ENCODE measurements around the gene KAT7. TPM values are rescaled to one million over a fixed set of nuclear protein-coding genes. Genes with fewer than 3 reads are reported as not detected.

The KAT7 gene
- total RNA-seq, 2 experiments from 2014 or later: 178 to 187 TPM

DNA sequence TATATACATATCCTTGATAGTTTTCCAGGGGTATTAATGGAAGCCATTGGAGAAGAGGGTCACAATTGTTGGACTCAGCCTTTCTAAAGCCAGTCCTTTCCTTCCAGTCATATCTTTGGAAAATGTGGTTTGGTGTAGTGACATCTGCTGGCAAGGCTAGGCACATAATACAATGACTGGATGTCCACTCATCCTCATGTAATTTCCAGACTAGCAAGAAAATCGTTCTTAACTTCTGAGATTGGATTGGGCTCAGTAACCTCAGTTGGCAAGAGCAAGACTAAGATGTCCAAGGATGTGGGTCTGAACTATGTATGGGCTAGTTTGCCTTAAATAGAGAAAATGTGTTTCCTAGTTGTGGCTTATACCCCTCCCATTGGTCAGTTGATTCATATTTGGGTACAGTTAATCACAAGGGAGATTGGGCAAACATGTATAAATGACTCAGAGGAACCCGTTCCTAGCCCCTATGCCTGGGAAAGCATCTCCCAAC is 8.7 kb upstream of the KAT7 start:
- H3K27ac Mint-ChIP-seq: no peak overlapping the region
- peaks cover 3% of the 10 kb centered on the region for H3K4me1 ChIP-seq (ENCODE audit: insufficient read depth, low read length)
- no peaks in the 10 kb centered on the region for H3K9me3 ChIP-seq (ENCODE audit: control insufficient read depth in 1 of 2, insufficient read depth in 1 of 2, low read length in 2 of 2)
- no peak overlapping the region for H3K4me3 Mint-ChIP-seq
- H3K36me3 ChIP-seq (ENCODE audit: insufficient read depth, low read length): no peaks in the 10 kb centered on the region
- H3K4me1 Mint-ChIP-seq (ENCODE audit: low read depth): no peaks in the 10 kb centered on the region
- H3K27me3 Mint-ChIP-seq: no peaks in the 10 kb centered on the region
- no peak overlapping the region for H3K27ac ChIP-seq (ENCODE audit: low read depth in 1 of 2, low read length in 2 of 2)
- H3K36me3 Mint-ChIP-seq (ENCODE audit: low read depth): no peaks in the 10 kb centered on the region
- no peaks in the 10 kb centered on the region for H3K27me3 ChIP-seq (ENCODE audit: control insufficient read depth in 1 of 2, insufficient read depth in 2 of 2, low read length in 2 of 2)
- ATAC-seq (ENCODE audit: poor library complexity) (peak; percentile 44), DNase-seq (peak in 7 of 14 experiments; percentile 16 to 68 (median 55))
- H3K4me3 ChIP-seq (ENCODE audit: low read length): no peak overlapping the region
- intact Hi-C loops (cut with DNase I, micrococcal nuclease): loop anchor here in 1 of 2 experiments (2.0 to 10.0 kb wide), 3 partner anchors 71 to 285 kb away; partner anchors contain the start of gene NGFR
- CTCF ChIA-PET: interaction anchor here (0.7 to 1.1 kb wide), 2 partner anchors 21 to 72 kb away, joined by 3 read pairs; partner anchors contain the start of gene SLC35B1
- POLR2A ChIA-PET: interaction anchor here (1.0 to 1.6 kb wide), 4 partner anchors 8 to 71 kb away, joined by 3 to 8 read pairs (median 4); partner anchors contain the start of genes FAM117A and KAT7
- TF ChIP-seq, protein P1, sequence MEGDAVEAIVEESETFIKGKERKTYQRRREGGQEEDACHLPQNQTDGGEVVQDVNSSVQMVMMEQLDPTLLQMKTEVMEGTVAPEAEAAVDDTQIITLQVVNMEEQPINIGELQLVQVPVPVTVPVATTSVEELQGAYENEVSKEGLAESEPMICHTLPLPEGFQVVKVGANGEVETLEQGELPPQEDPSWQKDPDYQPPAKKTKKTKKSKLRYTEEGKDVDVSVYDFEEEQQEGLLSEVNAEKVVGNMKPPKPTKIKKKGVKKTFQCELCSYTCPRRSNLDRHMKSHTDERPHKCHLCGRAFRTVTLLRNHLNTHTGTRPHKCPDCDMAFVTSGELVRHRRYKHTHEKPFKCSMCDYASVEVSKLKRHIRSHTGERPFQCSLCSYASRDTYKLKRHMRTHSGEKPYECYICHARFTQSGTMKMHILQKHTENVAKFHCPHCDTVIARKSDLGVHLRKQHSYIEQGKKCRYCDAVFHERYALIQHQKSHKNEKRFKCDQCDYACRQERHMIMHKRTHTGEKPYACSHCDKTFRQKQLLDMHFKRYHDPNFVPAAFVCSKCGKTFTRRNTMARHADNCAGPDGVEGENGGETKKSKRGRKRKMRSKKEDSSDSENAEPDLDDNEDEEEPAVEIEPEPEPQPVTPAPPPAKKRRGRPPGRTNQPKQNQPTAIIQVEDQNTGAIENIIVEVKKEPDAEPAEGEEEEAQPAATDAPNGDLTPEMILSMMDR (IDR thresholded peaks at IDR 0.05): peak; percentile 66
- H3K9me3 Mint-ChIP-seq: no peaks in the 10 kb centered on the region

DNA sequence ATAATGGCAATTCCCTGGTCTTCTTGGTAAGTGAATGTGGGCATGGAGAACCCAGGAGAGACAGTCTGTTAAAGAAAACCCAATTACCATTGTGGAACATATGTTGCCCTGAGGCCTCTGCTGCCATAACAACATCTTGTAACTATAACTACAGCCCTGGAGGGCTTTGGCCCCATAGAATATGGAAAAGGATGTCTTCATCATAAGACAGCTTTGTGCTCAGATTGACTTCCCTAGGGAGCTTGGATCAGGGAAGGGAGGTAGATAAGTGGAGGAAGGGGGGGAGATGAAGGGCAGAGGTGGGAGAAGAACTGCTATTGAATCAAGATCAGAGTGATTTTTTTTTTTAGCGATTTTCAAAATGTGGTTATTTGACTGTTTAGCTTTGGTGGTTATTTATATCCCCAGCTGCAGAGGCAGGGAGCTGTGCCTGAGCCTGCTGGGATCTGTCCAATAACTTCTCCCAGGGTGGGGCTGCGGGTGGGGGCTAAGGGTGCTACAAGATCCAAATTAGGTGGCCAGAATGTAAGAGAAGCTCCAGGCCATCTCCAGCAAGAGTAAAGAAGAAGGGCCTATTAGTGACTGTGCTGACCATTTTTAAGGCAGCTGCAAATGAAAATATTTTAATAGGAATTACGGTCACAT is 5.3 kb upstream of the KAT7 start:
- intact Hi-C loops (cut with DNase I, micrococcal nuclease): loop anchor here in 1 of 2 experiments (10.0 kb wide), 1 partner anchor 288 kb away; the partner anchor contains the start of gene NGFR
- H3K36me3 ChIP-seq (ENCODE audit: insufficient read depth, low read length): no peaks in the 10 kb centered on the region
- no peaks in the 10 kb centered on the region for H3K27me3 ChIP-seq (ENCODE audit: control insufficient read depth in 1 of 2, insufficient read depth in 2 of 2, low read length in 2 of 2)
- Mint-ChIP-seq H3K27ac (no peak overlapping the region), H3K36me3 (ENCODE audit: low read depth) (peaks cover 4% of the 10 kb centered on the region), H3K4me3 (no peak overlapping the region), H3K9me3 (no peaks in the 10 kb centered on the region), H3K4me1 (ENCODE audit: low read depth) (peaks cover 9% of the 10 kb centered on the region), H3K27me3 (no peaks in the 10 kb centered on the region)
- H3K4me3 ChIP-seq (ENCODE audit: low read length): no peak overlapping the region
- no peak for DNase-seq
- ATAC-seq (ENCODE audit: poor library complexity): no peak
- H3K27ac ChIP-seq (ENCODE audit: low read depth in 1 of 2, low read length in 2 of 2): no peak overlapping the region
- H3K4me1 ChIP-seq (ENCODE audit: insufficient read depth, low read length): peaks cover 12% of the 10 kb centered on the region
- POLR2A ChIA-PET: no interaction called here
- H3K9me3 ChIP-seq (ENCODE audit: control insufficient read depth in 1 of 2, insufficient read depth in 1 of 2, low read length in 2 of 2): no peaks in the 10 kb centered on the region
- TF ChIP-seq, protein P1 (IDR thresholded peaks at IDR 0.05): no peak
- CTCF ChIA-PET: interaction anchor here (1.4 kb wide), 1 partner anchor 75 kb away, joined by 6 read pairs; the partner anchor contains the start of gene SLC35B1

GRCh38 chr17:49783791-49784190 is 4.7 kb upstream of the KAT7 start:
- POLR2A ChIA-PET: no interaction called here
- intact Hi-C loops (cut with DNase I, micrococcal nuclease): loop anchor here in 1 of 2 experiments (10.0 kb wide), 1 partner anchor 289 kb away; the partner anchor contains the start of gene NGFR
- H3K4me1 Mint-ChIP-seq (ENCODE audit: low read depth): peaks cover 13% of the 10 kb centered on the region
- peak overlapping the region; percentile 15 for H3K4me3 Mint-ChIP-seq
- H3K9me3 Mint-ChIP-seq: no peaks in the 10 kb centered on the region
- CTCF ChIA-PET: interaction anchor here (1.4 kb wide), 1 partner anchor 76 kb away, joined by 6 read pairs; the partner anchor contains the start of gene SLC35B1
- no peak overlapping the region for H3K4me3 ChIP-seq (ENCODE audit: low read length)
- TF ChIP-seq, protein P1 (IDR thresholded peaks at IDR 0.05): no peak
- no peak for DNase-seq
- no peaks in the 10 kb centered on the region for H3K27me3 ChIP-seq (ENCODE audit: control insufficient read depth in 1 of 2, insufficient read depth in 2 of 2, low read length in 2 of 2)
- H3K36me3 ChIP-seq (ENCODE audit: insufficient read depth, low read length): no peaks in the 10 kb centered on the region
- peaks cover 10% of the 10 kb centered on the region for H3K36me3 Mint-ChIP-seq (ENCODE audit: low read depth)
- H3K27ac Mint-ChIP-seq: no peak overlapping the region
- no peaks in the 10 kb centered on the region for H3K27me3 Mint-ChIP-seq
- H3K27ac ChIP-seq (ENCODE audit: low read depth in 1 of 2, low read length in 2 of 2): no peak overlapping the region
- no peaks in the 10 kb centered on the region for H3K9me3 ChIP-seq (ENCODE audit: control insufficient read depth in 1 of 2, insufficient read depth in 1 of 2, low read length in 2 of 2)
- ATAC-seq (ENCODE audit: poor library complexity): no peak
- peaks cover 12% of the 10 kb centered on the region for H3K4me1 ChIP-seq (ENCODE audit: insufficient read depth, low read length)

Data from CD4-positive, alpha-beta T cell (primary cell).